NCI-H510A treated with DMSO at 0.1 percent for 48 hours (cell line): ENCODE results near the gene LCN9.
"Not testable (repeated sequence)": the region's sequence is repeated elsewhere in the genome, so short reads cannot be mapped to it uniquely, and the experiment has no call there.

Experiments used
- DNase-seq: peaks from one replicate; lab custom pipeline; 2025; lab: John Stamatoyannopoulos, UW

Gene LCN9

DNA sequence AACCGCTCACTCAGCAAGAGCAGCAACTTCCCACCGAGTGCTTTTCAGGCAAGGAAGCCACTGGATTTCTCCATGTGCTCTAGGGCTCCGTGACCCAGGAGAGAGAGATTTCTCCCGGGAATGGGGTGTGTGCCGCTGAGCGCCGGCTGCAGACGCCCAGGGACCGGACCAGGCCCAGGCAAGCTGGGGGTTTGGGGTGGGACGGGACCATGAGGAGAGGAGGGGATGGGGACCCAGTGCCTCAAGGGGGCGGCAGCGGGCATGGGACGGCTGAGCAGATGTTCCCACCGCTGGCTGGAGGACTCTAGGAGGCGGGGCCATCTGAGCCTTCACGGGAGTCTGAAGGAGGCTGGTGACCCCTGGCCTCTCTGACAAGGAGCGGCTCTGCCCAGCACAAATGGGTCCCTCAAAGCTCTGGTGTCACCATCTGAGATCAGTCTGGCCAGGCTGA lies 8.5 kb downstream of the LCN9 start:
- no peak for DNase-seq

DNA sequence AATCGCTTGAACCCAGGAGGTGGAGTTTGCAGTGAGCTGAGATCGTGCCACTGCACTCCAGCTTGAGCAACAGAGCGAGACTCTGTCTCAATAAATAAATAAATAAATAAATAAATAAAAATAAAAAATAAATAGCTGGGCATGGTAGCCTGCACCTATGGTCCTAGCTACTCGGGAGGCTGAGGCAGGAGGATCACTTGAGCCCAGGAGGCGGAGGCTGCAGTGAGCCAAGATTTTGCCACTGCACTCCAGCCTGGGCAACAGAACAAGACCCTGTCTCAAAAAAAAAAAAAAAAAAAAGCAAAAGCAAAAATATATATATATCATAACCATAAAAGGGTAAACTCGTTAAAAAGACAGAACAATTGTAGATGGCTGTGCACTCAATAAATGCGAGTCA lies 9.7 kb downstream of the LCN9 start:
- DNase-seq: not testable (repeated sequence)

GRCh38 chr9:135673941-135674340 lies 10.8 kb downstream of the LCN9 start:
- DNase-seq: no peak

DNA sequence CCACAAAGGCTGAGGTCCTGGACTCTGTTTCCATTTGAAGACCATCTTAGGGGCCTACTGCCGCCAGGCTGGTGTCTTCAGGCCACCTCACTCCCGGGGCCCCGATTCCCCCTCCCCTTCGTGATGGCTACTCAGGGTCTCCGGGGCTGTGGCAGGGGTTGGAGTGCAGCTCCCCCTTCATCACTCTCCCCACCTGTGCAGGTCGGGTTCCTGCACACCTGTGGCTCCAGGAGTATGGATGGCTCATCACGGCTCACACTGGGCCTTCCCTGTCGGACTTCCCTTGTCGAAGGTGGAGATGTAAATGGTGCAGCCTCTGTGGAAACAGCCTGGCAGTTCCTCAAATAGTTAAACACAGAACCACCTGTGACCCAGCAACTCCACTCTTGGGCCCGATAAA lies 11.9 kb downstream of the LCN9 start:
- no peak for DNase-seq

DNA sequence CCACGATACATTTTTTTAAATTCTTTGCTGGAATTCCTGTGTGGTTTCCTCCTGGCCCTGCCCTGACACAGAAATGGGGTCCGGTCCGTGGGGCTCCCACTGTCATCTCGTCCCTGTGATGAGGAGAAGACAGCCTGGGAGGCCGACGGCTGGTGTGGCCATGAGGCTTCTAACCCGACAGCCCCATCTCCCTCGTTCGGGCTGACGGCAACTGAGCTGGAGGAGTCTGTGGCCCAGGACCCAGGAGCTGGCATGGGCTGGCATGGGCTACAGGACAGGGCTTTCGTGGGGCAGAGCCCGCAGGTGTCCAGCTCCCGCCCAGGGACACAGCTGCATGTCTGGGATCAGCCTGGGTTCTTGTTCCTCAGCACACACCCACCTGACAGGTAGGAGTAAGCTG lies 13.8 kb downstream of the LCN9 start:
- no peak for DNase-seq

GRCh38 chr9:135677641-135678168 lies 14.6 kb downstream of the LCN9 start:
- no peak for DNase-seq

- DNase-seq: no peak
Measured at GRCh38 chr9:135678236-135679017, 15.3 kb downstream of the LCN9 start.

DNA sequence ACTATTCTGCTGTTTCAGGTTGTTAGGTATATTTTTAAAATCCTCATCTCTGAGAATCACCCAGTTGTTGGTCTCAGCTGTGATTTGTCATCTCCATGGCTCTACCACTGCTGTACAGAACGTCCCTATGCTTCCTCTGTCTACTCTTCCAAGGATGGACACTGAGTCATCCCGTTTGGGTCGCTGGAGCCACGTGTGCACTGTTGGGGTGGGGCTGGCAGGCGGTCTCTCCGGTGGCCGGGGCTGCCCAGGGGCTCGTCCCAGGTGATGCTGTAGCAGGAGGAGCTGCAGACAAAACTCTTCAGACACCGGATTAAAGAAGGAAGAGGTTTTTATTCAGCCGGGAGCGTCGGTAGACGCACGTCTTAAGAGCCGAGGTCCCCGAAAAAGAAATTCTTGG lies 16.9 kb downstream of the LCN9 start:
- DNase-seq: no peak

- DNase-seq: no peak
Measured at GRCh38 chr9:135681161-135681560, 18.1 kb downstream of the LCN9 start.

- DNase-seq: no peak
Measured at GRCh38 chr9:135683401-135684034, 20.4 kb downstream of the LCN9 start.

- no peak for DNase-seq
Measured at GRCh38 chr9:135684691-135685090, 21.6 kb downstream of the LCN9 start.

- DNase-seq: no peak
Measured at GRCh38 chr9:135687216-135687615, 24.1 kb downstream of the LCN9 start.

DNA sequence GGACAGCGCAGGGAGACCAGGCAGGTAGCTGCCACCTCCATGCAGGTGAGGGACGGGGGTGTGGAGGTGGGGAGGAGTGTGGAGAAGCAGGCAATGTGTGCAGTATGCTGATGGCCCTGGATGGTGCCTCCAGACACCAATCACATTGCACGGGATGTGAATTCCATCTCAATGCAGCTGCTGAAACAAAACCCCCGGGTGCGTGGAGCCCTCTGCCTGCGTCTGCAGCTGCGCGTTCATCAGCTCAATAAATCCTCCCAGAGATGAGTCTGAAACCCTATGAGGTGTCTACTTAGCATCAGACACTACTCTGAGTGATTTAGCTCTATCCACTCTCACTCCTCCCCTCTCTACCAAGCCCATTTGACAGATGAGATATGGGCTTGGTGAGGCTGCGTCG lies 25.9 kb downstream of the LCN9 start:
- no peak for DNase-seq

- no peak for DNase-seq
Measured at GRCh38 chr9:135690836-135691570, 27.9 kb downstream of the LCN9 start.

DNA sequence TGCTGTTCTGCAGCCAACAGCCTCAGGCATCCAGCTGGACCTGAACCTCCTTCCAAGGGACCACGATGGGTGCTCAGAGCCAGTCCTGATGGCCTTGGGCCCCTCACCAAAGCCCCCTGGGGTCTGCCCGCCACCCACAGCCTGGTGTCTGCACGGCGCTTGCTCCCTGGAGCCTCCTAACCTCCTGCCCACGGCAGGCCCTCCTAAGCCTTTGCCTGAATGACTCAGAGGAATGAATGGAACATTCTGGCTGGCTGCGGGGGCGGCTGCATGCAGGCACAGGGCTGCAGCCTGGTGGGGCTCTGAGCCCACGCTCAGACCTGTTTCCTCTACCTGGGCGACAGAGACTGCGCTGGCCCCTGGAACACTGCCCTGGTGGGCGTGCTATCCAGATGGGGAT lies 29.3 kb downstream of the LCN9 start:
- no peak for DNase-seq

DNA sequence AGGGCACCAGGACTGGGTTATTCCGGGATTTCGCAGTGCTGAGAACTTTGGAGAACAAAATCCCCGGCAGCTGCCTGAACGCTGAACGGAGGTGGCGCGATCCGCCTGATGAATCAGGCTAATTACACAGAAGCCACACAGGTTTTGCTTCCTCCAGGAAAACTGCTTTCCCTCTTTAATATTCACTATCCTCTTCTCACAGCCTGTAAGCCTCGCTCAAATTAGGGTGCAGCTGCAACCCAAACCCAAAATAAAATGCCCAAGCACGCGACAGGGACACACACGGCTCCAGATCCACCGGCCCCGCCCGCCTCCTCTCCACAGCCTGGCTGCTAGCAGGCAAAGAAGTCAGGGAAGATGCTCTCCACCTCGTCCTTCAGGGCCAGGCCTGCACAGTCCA lies 30.2 kb downstream of the LCN9 start:
- DNase-seq: no peak

DNA sequence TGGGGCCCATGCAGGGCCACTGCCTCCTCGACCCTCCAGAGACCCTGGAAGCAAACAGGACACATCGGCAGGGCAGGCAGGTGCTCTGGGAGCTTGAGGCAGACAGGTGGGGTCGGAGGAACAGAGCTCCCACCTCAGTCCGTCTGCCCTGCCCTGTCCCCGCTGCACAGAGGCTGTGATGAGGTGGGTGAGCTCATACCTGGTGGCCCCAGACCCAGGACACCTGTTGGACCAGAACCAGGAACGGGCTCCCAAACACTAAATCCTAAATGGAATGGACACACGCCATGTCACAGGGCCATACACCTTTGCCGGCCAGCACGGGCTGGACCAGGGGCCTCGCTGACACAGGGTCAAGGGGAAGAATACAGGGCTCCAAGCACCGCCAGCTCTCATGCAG lies 30.7 kb downstream of the LCN9 start:
- DNase-seq: no peak

GRCh38 chr9:135694414-135694813 lies 31.3 kb downstream of the LCN9 start:
- no peak for DNase-seq

- no peak for DNase-seq
Measured at GRCh38 chr9:135695036-135695435, 31.9 kb downstream of the LCN9 start.

GRCh38 chr9:135695642-135696041 lies 32.5 kb downstream of the LCN9 start:
- DNase-seq: no peak

- DNase-seq: no peak
Measured at GRCh38 chr9:135696446-135696845, 33.3 kb downstream of the LCN9 start.

GRCh38 chr9:135697226-135697625 lies 34.1 kb downstream of the LCN9 start:
- DNase-seq: no peak

DNA sequence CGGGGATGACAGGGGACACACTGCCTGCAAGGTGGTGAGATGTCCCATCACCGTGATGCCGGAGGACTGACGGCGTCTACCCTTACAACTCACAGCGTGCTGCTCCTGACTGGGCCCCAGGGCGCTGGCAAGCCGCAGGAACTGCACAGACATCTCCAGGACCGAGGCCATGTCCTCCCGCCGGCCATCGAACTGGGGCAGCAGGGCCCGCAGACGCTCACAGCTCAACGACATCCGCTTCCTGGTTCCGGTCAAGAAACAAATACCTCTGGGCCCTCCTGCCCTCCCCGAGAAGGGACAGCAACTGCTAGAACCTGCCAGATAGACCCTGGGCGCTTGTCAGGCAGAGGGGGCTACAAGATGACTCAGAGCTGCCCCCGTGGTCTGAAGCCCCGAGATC lies 35.1 kb downstream of the LCN9 start:
- DNase-seq: no peak
